HG03139 (cell line): ENCODE results near the gene HYCC2.
"Not testable (repeated sequence)": the region's sequence is repeated elsewhere in the genome, so short reads cannot be mapped to it uniquely, and the experiment has no call there.

Experiments used
- ATAC-seq: cut with Tn5 transposase; IDR thresholded peaks from one replicate; pipeline ENCODE4 v1.9.1; 2021; ENCODE audit not compliant: unreplicated experiment

HYCC2 gene

GRCh38 chr2:201071479-201072200, at the start of gene HYCC2, which contains the start of gene NDUFB3:
HYCC2 (minus strand) TSS chr2:201071671; CDS start chr2:201024009, 47,662 bp downstream.
NDUFB3 (plus strand) TSS chr2:201072001; CDS start chr2:201078883, 6,882 bp downstream.
- peak; percentile 96 for ATAC-seq

- no peak for ATAC-seq
Measured at GRCh38 chr2:201118961-201119854, 47.7 kb upstream of the HYCC2 start.

- peak; percentile 40 for ATAC-seq
Measured at GRCh38 chr2:201118121-201118960, 46.9 kb upstream of the HYCC2 start.

GRCh38 chr2:201117735-201118094, 46.2 kb upstream of the HYCC2 start:
- not testable (repeated sequence) for ATAC-seq

GRCh38 chr2:201116959-201117734, 45.7 kb upstream of the HYCC2 start:
- ATAC-seq, result no peak

- peak; percentile 28 for ATAC-seq
Measured at GRCh38 chr2:201116115-201116958, 44.9 kb upstream of the HYCC2 start, which contains the start of gene CFLAR. CFLAR (plus strand) TSS chr2:201116164; CDS start chr2:201129866, 13,702 bp downstream.

GRCh38 chr2:201114846-201115245, 43.4 kb upstream of the HYCC2 start:
- no peak for ATAC-seq

- no peak for ATAC-seq
Measured at GRCh38 chr2:201114350-201114749, 42.9 kb upstream of the HYCC2 start.

- no peak for ATAC-seq
Measured at GRCh38 chr2:201111096-201111495, 39.6 kb upstream of the HYCC2 start.

- ATAC-seq, result no peak
Measured at GRCh38 chr2:201110615-201111014, 39.1 kb upstream of the HYCC2 start.

GRCh38 chr2:201109186-201109585, 37.7 kb upstream of the HYCC2 start:
- no peak for ATAC-seq

GRCh38 chr2:201108341-201108740, 36.9 kb upstream of the HYCC2 start:
- no peak for ATAC-seq

GRCh38 chr2:201107624-201108023, 36.2 kb upstream of the HYCC2 start:
- no peak for ATAC-seq

- no peak for ATAC-seq
Measured at GRCh38 chr2:201105759-201106158, 34.3 kb upstream of the HYCC2 start.

GRCh38 chr2:201100497-201100896, 29.0 kb upstream of the HYCC2 start:
- ATAC-seq, result no peak

GRCh38 chr2:201093573-201093972, 22.1 kb upstream of the HYCC2 start:
- no peak for ATAC-seq

- no peak for ATAC-seq
Measured at GRCh38 chr2:201090574-201090973, 19.1 kb upstream of the HYCC2 start.

- no peak for ATAC-seq
Measured at GRCh38 chr2:201084863-201085262, 13.4 kb upstream of the HYCC2 start.

GRCh38 chr2:201074996-201075395, 3.5 kb upstream of the HYCC2 start:
- ATAC-seq, result no peak
